DOHH2 (cell line): ENCODE data around the gene IGSF9.

Experiments used
- H3F3A ChIP-seq: fragments of 200-600 bp; sonication (generic), shearing (Covaris generic); 2 replicates; pipeline ENCODE4 v1.6.0; 2016; ENCODE audit warnings: antibody characterized with exemption, mild to moderate bottlenecking; ENCODE audit not compliant: control insufficient read depth, insufficient read depth
- H3K27ac ChIP-seq: fragments of 200-600 bp; sonication (generic); 2 replicates; pipeline ENCODE4 v1.5.1; 2014; ENCODE audit warnings: low read depth, mild to moderate bottlenecking, low read length, moderate library complexity
- H3K27me3 ChIP-seq: fragments of 200-600 bp; sonication (generic); 2 replicates; pipeline ENCODE4 v1.6.1; 2014; ENCODE audit warnings: mild to moderate bottlenecking, low read length, mixed read lengths; ENCODE audit not compliant: control insufficient read depth
- H3K36me3 ChIP-seq: fragments of 200-600 bp; sonication (generic); 2 replicates; pipeline ENCODE4 v1.6.1; 2014; ENCODE audit warnings: mild to moderate bottlenecking, low read length, moderate library complexity, mixed read lengths; ENCODE audit not compliant: control insufficient read depth
- H3K4me1 ChIP-seq: fragments of 200-600 bp; sonication (generic); 2 replicates; pipeline ENCODE4 v1.6.1; 2014; ENCODE audit warnings: mild to moderate bottlenecking, low read length, mixed read lengths; ENCODE audit not compliant: control insufficient read depth
- H3K4me2 ChIP-seq: fragments of 200-600 bp; sonication (generic); 2 replicates; pipeline ENCODE4 v1.6.0; 2014; ENCODE audit warnings: mild to moderate bottlenecking, low read length, moderate library complexity
- H3K4me3 ChIP-seq: fragments of 200-600 bp; sonication (generic); 2 replicates; pipeline ENCODE4 v1.5.1; 2014; ENCODE audit warnings: mild to moderate bottlenecking, low read length, mixed read lengths
- H3K79me2 ChIP-seq: fragments of 200-600 bp; sonication (generic); 2 replicates; pipeline ENCODE4 v1.6.1; 2014; ENCODE audit warnings: mild to moderate bottlenecking, low read length, mixed read lengths; ENCODE audit not compliant: control insufficient read depth
- H3K9me2 ChIP-seq: fragments of 200-600 bp; sonication (generic); replicated peaks from 2 replicates; pipeline ENCODE4 v1.6.1; 2014; ENCODE audit warnings: mild to moderate bottlenecking, low read length, mixed read lengths; ENCODE audit not compliant: control insufficient read depth
- H3K9me3 ChIP-seq: fragments of 200-600 bp; sonication (generic); 2 replicates; pipeline ENCODE4 v1.6.1; 2014; ENCODE audit warnings: antibody characterized with exemption, low read length, mixed read lengths; ENCODE audit not compliant: control insufficient read depth, insufficient read depth
- H4K20me1 ChIP-seq: fragments of 200-600 bp; sonication (generic); 2 replicates; pipeline ENCODE4 v1.6.0; 2014; ENCODE audit warnings: low read depth, mild to moderate bottlenecking, antibody characterized with exemption, low read length, moderate library complexity; ENCODE audit not compliant: control insufficient read depth, insufficient read depth
- EZH2phosphoT487 ChIP-seq: fragments of 200-600 bp; sonication (generic); IDR thresholded peaks from 2 replicates; pipeline ENCODE4 v1.6.1; 2017; ENCODE audit warnings: borderline replicate concordance, mild to moderate bottlenecking, antibody characterized with exemption, low read length, moderate library complexity, mixed read lengths
- TF ChIP-seq, protein P1 (sequence below): fragments of 200-600 bp; sonication (generic); IDR thresholded peaks from one replicate; pipeline ENCODE4 v1.5.1; 2014; ENCODE audit warnings: antibody characterized with exemption, mild to moderate bottlenecking, low read depth, low read length; ENCODE audit not compliant: poor library complexity, severe bottlenecking

The IGSF9 gene

DNA sequence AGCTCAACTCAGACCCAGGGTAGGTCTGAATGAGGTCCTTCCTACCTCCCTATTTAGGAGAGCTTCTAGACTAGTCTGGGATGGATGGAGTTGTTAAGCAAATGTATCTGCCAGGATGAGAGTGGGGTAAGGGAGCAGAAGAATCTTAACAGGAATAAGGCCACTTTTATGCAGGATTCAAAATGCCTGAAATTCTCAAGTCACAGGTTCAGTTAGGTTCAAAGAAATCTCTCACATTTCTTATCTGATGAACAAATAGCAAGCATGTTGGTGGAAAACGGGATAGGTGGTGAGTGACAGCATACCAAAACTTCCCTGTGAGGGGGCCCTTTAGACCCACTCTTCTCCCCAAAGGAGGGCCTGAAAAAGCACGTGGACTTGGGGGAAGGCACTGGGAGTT lies 5.6 kb upstream of the IGSF9 start:
- no peaks in the 10 kb centered on the region for H4K20me1 ChIP-seq
- H3K9me3 ChIP-seq = no peaks in the 10 kb centered on the region
- no peak overlapping the region for H3K27ac ChIP-seq
- H3K4me2 ChIP-seq = no peak overlapping the region
- H3K9me2 ChIP-seq = no peaks in the 10 kb centered on the region
- H3K4me3 ChIP-seq = no peak overlapping the region
- TF ChIP-seq, protein P1, sequence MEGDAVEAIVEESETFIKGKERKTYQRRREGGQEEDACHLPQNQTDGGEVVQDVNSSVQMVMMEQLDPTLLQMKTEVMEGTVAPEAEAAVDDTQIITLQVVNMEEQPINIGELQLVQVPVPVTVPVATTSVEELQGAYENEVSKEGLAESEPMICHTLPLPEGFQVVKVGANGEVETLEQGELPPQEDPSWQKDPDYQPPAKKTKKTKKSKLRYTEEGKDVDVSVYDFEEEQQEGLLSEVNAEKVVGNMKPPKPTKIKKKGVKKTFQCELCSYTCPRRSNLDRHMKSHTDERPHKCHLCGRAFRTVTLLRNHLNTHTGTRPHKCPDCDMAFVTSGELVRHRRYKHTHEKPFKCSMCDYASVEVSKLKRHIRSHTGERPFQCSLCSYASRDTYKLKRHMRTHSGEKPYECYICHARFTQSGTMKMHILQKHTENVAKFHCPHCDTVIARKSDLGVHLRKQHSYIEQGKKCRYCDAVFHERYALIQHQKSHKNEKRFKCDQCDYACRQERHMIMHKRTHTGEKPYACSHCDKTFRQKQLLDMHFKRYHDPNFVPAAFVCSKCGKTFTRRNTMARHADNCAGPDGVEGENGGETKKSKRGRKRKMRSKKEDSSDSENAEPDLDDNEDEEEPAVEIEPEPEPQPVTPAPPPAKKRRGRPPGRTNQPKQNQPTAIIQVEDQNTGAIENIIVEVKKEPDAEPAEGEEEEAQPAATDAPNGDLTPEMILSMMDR = no peak
- no peak for TF ChIP-seq EZH2phosphoT487
- H3K27me3 ChIP-seq = peaks cover 18% of the 10 kb centered on the region
- no peaks in the 10 kb centered on the region for H3K79me2 ChIP-seq
- H3K36me3 ChIP-seq = no peaks in the 10 kb centered on the region
- H3F3A ChIP-seq = no peaks in the 10 kb centered on the region
- H3K4me1 ChIP-seq = peaks cover under 1% of the 10 kb centered on the region

DNA sequence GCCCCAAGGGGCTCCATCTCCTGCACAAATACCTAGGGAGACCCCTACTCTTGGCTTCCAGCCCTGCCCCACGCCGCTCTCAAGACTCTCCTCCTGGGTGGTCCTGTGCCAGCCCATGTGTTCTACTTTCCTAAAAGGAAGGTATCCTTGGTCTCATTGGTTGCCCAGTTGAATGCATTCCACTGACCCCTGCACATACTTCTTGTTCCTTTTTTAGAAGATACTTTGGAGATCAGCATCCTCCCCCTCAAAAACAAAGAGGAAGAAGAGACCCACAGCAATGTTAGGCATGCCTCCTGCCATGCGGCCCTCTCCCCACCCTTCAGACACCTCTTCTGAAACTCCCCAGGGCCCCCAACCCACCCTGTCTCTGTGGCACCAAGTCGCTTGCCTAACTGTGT lies 4.6 kb upstream of the IGSF9 start:
- Histone ChIP-seq H3K79me2 (no peaks in the 10 kb centered on the region), H3K9me3 (no peaks in the 10 kb centered on the region), H3K4me1 (peaks cover 11% of the 10 kb centered on the region), H3K36me3 (no peaks in the 10 kb centered on the region), H3K4me2 (no peak overlapping the region), H3K9me2 (no peaks in the 10 kb centered on the region), H4K20me1 (no peaks in the 10 kb centered on the region), H3K27me3 (peaks cover 25% of the 10 kb centered on the region), H3F3A (no peaks in the 10 kb centered on the region), H3K27ac (no peak overlapping the region), H3K4me3 (no peak overlapping the region)
- TF ChIP-seq EZH2phosphoT487 = no peak
- TF ChIP-seq, protein P1 = no peak

DNA sequence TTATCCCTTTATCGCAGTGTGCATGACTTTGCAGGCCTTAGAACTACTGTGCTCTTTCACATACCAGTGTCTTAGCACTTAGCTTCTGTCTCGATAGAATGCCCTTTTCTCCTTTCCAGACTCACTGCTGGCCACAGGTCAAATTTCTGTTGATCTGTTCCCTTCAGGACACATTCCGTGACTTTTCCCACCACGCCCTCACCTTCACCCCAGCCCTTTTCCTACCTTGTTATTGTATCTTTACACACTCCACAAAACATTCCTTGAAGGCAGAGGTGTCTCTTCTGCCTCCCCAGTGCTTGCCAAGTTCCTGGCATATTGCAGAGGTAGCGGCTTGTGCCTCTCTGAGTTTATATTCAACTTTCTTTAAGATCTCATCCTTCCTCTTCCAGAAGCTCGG lies 3.7 kb upstream of the IGSF9 start:
- no peaks in the 10 kb centered on the region for H3K9me3 ChIP-seq
- H3K79me2 ChIP-seq = no peaks in the 10 kb centered on the region
- no peak for TF ChIP-seq EZH2phosphoT487
- TF ChIP-seq, protein P1 = no peak
- no peak overlapping the region for H3K4me3 ChIP-seq
- no peaks in the 10 kb centered on the region for H3K36me3 ChIP-seq
- no peak overlapping the region for H3K4me2 ChIP-seq
- H3F3A ChIP-seq = no peaks in the 10 kb centered on the region
- H3K4me1 ChIP-seq = peaks cover 13% of the 10 kb centered on the region
- H3K27ac ChIP-seq = no peak overlapping the region
- peaks cover 30% of the 10 kb centered on the region for H3K27me3 ChIP-seq
- H3K9me2 ChIP-seq = no peaks in the 10 kb centered on the region
- no peaks in the 10 kb centered on the region for H4K20me1 ChIP-seq

DNA sequence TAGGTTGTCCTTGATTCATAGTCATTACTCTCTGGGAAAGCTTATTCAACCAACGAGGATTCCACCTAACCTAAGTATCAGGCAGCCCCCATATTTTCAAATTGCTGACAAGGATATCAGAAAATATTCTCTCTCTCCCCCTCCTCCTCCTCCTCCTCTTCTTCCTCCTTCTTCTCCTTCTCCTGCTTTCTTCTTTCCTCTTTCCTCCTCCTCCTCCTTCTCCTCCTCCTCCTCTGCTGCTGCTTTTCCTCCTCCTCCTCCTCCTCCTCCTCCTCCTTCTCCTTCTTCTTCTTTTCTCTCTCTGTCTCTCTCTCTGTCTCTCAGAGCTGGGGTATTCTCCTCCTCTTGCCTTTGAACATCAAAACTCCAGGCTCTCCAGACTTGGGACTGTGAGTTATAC lies 2.5 kb upstream of the IGSF9 start:
- Histone ChIP-seq H3K27me3 (peaks cover 29% of the 10 kb centered on the region), H3K4me1 (peaks cover 13% of the 10 kb centered on the region), H3F3A (no peaks in the 10 kb centered on the region), H3K79me2 (no peaks in the 10 kb centered on the region), H3K4me2 (no peak overlapping the region), H3K9me3 (no peaks in the 10 kb centered on the region), H3K9me2 (no peaks in the 10 kb centered on the region), H3K27ac (no peak overlapping the region), H3K4me3 (no peak overlapping the region), H4K20me1 (no peaks in the 10 kb centered on the region), H3K36me3 (no peaks in the 10 kb centered on the region)
- TF ChIP-seq, protein P1 = no peak
- TF ChIP-seq EZH2phosphoT487 = no peak
